Measurements from ENCODE around the gene LCN10. TPM values are rescaled to one million over a fixed set of nuclear protein-coding genes. Genes with fewer than 3 reads are reported as not detected.
A peak's percentile ranks its signal among the peaks of the same experiment; 100 is the strongest.

LCN10 gene
- total RNA-seq, 1 experiment from 2014 or later, result not detected

- in situ Hi-C loops (cut with HindIII; ENCODE audit: low pct_unique_long_range_greater_than_20kb, low sequenced_read_pairs), result no loop called here
- POLR2A ChIA-PET, result no interaction called here
- TF ChIP-seq, protein P1, sequence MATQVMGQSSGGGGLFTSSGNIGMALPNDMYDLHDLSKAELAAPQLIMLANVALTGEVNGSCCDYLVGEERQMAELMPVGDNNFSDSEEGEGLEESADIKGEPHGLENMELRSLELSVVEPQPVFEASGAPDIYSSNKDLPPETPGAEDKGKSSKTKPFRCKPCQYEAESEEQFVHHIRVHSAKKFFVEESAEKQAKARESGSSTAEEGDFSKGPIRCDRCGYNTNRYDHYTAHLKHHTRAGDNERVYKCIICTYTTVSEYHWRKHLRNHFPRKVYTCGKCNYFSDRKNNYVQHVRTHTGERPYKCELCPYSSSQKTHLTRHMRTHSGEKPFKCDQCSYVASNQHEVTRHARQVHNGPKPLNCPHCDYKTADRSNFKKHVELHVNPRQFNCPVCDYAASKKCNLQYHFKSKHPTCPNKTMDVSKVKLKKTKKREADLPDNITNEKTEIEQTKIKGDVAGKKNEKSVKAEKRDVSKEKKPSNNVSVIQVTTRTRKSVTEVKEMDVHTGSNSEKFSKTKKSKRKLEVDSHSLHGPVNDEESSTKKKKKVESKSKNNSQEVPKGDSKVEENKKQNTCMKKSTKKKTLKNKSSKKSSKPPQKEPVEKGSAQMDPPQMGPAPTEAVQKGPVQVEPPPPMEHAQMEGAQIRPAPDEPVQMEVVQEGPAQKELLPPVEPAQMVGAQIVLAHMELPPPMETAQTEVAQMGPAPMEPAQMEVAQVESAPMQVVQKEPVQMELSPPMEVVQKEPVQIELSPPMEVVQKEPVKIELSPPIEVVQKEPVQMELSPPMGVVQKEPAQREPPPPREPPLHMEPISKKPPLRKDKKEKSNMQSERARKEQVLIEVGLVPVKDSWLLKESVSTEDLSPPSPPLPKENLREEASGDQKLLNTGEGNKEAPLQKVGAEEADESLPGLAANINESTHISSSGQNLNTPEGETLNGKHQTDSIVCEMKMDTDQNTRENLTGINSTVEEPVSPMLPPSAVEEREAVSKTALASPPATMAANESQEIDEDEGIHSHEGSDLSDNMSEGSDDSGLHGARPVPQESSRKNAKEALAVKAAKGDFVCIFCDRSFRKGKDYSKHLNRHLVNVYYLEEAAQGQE (IDR thresholded peaks at IDR 0.05; ENCODE audit: insufficient read depth in 1 of 2, low read depth in 2 of 2, low read length in 1 of 2), result no peak
- no peak for TF ChIP-seq TCF7L2 (IDR thresholded peaks at IDR 0.05; ENCODE audit: low read depth, low read length)
- TF ChIP-seq SIN3A (IDR thresholded peaks at IDR 0.05; ENCODE audit: borderline replicate concordance, insufficient read depth, low read depth, low read length), result no peak
- no peak for TF ChIP-seq POLR2AphosphoS5 (IDR thresholded peaks at IDR 0.05; ENCODE audit: low read depth, low read length)
- TF ChIP-seq CTCF (IDR thresholded peaks at IDR 0.05), result no peak
Measured at GRCh38 chr9:136771907-136772415, 29.2 kb upstream of the LCN10 start.

DNA sequence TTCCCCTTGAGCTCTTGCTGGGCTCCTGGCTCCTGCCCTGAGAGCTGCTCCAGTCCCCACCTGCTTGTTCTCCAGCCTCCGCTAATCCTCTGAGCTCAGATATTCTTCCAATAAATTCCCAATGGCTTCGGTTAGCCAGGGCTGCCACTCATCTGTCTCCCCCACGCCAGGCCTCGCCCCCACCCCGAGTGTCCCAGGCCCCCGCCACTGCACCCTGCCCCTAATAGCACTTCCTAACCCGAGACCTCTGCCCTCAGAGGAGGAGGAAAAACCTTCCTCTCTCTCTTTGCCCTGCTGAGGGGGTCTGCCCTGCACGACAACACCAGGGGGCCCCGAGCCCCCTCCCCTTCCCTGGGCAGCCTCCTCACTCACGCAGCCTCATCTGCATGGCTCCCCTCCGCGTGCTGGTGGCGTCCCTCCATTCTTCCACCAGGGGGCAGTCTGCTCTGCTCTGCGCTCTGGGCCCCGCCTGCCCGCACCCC is 27.0 kb upstream of the LCN10 start:
- POLR2A ChIA-PET, result interaction anchor here (0.5 kb wide), 1 partner anchor 50 kb away, joined by 3 read pairs; no protein-coding TSS in a partner anchor
- no peaks in the 10 kb centered on the region for H3K4me1 ChIP-seq (ENCODE audit: control insufficient read depth, insufficient read depth, low read length)
- no peaks in the 10 kb centered on the region; the same call in 1 of the 2 replicates for H3K9me3 ChIP-seq (ENCODE audit: control insufficient read depth, insufficient read depth, low read depth, low read length)
- peak overlapping the region in 1 of 2 experiments; percentile 24; a peak in 1 of 4 replicates for H3K4me3 ChIP-seq (ENCODE audit: low read depth in 2 of 2, low read length in 2 of 2)
- DNase-seq (ENCODE audit: low read depth, low spot score) (no peak), ATAC-seq (peak; percentile 89)
- H3K27ac ChIP-seq (ENCODE audit: low read length), result no peak overlapping the region
- BruUV-seq (replicated peaks), result no TSS peak
- TF ChIP-seq, protein P1 (IDR thresholded peaks at IDR 0.05; ENCODE audit: insufficient read depth in 1 of 2, low read depth in 2 of 2, low read length in 1 of 2), result no peak
- TF ChIP-seq SIN3A (IDR thresholded peaks at IDR 0.05; ENCODE audit: borderline replicate concordance, insufficient read depth, low read depth, low read length), result no peak
- no peak for TF ChIP-seq TCF7L2 (IDR thresholded peaks at IDR 0.05; ENCODE audit: low read depth, low read length)
- H3K36me3 ChIP-seq (ENCODE audit: control insufficient read depth, insufficient read depth, low read length), result no peaks in the 10 kb centered on the region
- in situ Hi-C loops (cut with HindIII; ENCODE audit: low pct_unique_long_range_greater_than_20kb, low sequenced_read_pairs) (no loop called here), intact Hi-C loops (cut with micrococcal nuclease; ENCODE audit: unreplicated experiment) (no loop called here)
- H3K27me3 ChIP-seq (ENCODE audit: control insufficient read depth, insufficient read depth, low read length), result no peaks in the 10 kb centered on the region
- CTCF ChIA-PET, result no interaction called here

More at GRCh38 chr9:136771907-136772415, 29.2 kb upstream of the LCN10 start:
- no peak for ATAC-seq
- BruUV-seq (replicated peaks), result no TSS peak
- H3K27me3 ChIP-seq (ENCODE audit: control insufficient read depth, insufficient read depth, low read length), result no peaks in the 10 kb centered on the region
- CTCF ChIA-PET, result no interaction called here
- H3K4me1 ChIP-seq (ENCODE audit: control insufficient read depth, insufficient read depth, low read length), result no peaks in the 10 kb centered on the region
- no peak overlapping the region for H3K27ac ChIP-seq (ENCODE audit: low read length)
- intact Hi-C loops (cut with micrococcal nuclease; ENCODE audit: unreplicated experiment), result no loop called here
- no peaks in the 10 kb centered on the region; the same call in 1 of the 2 replicates for H3K9me3 ChIP-seq (ENCODE audit: control insufficient read depth, insufficient read depth, low read depth, low read length)
- H3K4me3 ChIP-seq (ENCODE audit: low read depth in 2 of 2, low read length in 2 of 2), result no peak overlapping the region
- DNase-seq (ENCODE audit: low read depth, low spot score), result no peak
- no peaks in the 10 kb centered on the region for H3K36me3 ChIP-seq (ENCODE audit: control insufficient read depth, insufficient read depth, low read length)
